Activated CD8-positive, alpha-beta memory T cell treated with anti-CD3 and anti-CD28 coated beads for 48 hours (primary cell): Measurements from ENCODE around the gene HHIP.

ENCODE experiments used
- DNase-seq, 3 experiments: peaks; one replicate each; pipeline ENCODE4 v3.0.0-alpha.2; 2020; ENCODE audit warnings: low read depth in 2 of 3, low spot score in 2 of 3

Gene HHIP

DNA sequence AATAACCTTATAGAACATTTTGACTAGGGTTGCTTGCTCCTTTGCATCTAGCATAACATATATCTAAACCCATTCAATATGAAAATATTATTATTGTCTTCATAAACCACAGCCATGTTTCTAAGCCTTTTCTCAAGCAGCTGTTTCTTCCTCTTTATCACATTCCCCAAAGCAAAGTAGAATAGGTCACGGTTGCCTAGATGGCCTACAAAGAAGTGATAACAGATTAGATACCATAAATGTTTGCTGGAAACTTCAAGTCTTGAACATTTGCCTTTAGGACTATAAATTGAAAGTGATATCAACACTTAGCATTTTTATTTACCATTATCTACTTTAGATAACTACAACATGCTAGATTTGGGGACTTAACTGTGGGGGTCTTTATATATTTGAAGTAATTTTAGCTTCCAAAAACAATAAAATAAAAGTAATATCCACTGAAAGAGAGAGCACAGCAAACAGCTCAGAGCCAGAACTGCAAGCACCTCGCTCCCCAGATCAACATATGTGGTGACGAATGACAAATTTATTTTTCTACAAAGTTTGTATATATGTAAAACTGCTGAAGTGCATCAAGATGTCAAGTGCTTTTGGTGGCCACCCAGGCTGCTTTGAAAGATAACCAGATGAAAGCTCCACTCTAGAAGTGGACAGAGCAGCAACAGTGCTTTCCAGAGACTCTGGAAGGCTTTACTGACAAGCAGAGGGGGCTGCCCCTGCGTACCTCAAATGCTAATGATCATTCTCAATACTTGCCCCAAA, 8.0 kb downstream of the HHIP start:
- DNase-seq: no peak

DNA sequence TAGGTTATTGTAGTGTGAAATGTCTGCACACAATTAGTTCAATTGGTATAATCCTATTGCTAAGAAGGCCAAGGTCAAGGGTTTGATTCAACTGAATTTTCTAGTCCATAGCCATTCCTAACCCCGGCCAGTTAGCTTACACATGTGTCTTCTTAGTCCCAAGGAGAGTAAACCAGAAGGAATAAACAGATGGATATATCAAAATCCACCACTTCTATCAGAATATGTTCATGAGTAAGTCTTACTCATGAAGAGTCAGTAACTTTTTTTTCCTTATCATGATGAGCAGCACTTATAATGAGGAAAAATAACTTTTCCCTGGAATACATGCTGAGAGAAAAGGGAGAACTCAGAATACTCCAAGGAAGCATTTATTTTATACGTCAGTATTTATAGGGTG, 9.5 kb downstream of the HHIP start:
- no peak for DNase-seq

DNA sequence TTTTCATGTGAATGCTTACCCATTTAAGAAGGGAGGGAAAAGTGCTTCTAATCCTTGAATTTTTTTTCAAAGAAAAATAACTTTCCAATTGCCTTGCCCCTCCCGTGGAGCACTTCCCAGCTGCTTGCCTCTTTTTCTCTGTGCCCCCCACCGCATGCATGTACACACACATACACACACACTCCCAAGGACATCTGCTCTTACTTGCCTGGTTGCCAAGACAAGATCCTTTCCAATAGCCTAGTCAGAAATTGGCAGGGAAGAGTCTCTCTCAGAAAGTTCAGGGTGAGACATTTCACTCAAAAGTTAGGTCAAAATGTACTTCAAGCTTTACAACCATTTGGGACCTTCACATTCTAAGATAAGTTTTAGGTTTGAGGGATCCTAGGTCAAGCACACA, 10.9 kb downstream of the HHIP start:
- no peak for DNase-seq

DNA sequence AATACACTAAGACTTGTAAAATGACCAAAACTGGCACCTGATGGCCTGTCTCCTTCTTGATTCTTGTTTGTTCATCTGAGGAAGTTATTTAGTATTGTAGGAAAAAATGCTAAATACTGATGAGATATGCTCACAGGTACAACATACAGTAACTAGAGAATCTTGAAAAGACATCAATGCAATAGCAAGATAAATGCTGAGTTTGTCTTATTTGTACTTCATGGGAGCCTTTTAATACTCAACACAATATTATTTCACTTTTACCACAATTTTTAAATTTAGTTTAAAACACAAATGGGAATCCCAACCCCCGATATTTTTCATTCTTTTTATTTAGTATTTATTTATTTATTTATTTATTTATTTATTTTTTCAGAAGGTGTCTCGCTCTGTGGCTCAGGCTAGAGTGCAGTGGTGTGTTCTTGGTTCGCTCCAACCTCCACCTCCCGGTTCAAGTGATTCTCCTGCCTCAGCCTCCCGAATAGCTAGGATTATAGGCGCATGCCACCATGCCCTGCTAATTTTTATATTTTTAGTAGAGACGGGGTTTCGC, 12.1 kb downstream of the HHIP start:
- DNase-seq: no peak

DNA sequence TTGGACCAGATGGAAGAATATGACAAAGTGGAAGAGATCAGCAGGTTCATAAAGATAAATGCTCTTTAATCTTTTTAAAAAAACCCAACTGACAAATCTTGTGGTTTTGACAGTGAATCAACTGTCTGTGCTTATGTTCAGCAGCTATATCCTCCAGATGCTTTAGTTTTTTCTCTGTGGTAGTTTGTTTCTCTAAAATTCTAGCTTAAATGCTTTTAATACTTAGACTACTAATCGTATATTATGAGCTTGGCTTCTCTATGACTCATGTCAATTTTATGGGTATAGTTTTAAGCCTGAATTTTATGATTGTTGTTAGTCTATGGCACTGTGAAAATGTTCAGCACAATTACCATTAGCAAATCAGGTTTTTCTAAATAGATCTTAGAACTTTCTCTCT, 12.9 kb downstream of the HHIP start:
- DNase-seq: no peak

DNA sequence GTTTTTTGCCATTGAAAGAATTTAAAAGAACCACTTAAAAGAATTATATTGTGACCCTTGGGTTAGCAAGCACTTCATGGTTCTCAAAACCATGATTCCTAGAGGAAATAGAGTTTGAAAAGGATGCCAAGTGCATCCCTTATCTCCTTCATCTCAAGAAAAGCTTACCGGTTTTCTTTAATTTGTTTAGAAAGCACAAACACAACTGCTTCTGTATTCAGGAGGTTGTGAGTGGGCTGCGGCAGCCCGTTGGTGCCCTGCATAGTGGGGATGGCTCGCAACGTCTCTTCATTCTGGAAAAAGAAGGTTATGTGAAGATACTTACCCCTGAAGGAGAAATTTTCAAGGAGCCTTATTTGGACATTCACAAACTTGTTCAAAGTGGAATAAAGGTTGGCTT, 13.5 kb downstream of the HHIP start:
- no peak for DNase-seq

DNA sequence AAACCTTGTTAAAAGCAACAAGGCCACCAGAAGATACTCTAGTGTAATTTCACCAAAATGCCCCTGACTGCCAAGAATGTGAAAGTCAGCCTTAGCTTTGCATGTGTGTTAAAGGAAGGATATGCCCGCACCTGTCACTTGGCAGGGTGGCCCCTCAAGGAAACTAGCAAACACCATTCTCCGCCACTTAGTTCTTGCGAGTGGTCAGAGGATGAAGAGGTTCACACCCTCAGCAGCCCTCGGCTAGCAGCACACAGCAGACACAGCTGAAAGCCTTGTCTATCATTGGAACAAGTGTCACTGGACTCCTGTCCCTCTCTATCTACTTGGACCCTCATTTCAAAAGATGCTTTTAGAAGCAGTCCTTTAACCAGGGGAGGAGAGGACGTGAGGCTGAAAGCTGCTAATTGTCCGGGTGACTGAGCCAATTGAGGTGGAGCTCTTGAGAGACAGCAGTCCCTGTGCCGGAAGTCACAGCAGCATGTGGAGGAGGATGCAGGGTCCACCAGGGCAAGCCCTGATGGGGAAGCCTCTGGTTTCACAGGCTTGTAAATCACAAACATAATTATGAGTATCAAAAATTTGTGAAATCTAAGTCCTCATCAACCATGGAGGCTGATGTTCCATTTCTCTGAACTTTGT, 18.0 kb downstream of the HHIP start:
- DNase-seq: no peak

DNA sequence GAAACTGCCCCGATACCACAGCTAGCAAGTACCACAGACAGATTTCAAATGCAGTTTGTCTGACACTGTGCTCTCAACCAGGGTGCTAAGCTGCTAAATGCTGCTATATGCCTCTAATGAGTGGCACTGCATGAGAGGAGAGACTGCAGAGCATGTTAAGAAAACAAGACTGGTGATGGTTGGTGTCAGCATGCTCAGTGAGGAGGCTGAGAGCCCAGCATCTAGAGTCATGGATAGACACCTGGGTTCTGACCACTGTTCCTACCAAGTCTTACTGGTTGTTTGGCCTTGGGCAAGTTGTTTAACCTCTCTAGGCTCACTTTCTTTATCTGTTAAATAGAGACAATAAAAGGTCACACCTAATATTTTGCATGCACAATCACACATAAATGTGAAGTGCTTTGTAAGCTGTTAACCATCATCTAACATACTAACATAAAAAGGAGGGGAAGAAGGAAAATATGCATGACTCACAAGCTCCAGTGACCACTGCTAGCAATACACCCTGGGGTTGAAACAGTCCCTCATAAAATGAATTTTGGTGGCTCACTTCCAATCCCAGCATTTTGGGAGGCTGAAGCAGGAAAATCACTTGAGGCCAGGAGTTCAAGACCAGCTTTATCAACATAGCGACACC, 20.7 kb downstream of the HHIP start:
- DNase-seq: no peak

DNA sequence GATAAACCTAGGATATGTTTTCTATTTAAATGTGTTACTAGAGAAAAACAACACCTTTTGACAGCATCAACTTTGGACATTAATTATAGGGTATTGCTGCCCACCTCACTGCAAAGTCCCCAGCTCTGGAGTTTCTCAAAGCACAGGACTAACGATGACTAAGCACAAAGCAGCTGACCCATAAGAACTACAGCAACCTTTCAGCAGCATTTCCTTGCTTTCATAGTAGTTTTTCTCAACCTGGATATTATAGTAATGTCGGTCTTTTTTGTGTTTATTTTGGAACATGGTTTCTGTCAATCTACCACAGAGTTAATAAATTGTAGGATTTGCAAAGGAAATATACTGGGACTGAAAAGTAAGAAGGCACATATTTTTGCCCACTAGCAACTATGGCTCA, 21.5 kb downstream of the HHIP start:
- no peak for DNase-seq

DNA sequence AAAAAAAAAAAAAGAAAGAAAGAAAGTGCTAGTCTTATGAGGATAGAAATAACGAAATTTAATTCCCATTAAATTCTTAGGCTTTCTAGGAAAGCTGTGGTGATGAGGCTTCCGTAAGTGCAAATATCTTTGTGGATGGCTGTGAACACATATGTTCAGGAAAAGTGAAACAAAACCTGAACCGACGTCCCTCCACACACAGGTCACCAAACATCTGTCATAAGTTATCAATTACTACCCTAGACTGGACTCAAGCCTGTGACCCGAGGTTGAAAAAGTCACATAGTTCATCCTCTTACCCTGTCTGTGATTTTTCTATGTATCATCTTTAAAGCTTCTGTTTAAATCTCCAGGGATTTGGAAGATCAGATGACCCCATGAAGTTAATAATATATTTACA, 24.8 kb downstream of the HHIP start:
- no peak for DNase-seq

DNA sequence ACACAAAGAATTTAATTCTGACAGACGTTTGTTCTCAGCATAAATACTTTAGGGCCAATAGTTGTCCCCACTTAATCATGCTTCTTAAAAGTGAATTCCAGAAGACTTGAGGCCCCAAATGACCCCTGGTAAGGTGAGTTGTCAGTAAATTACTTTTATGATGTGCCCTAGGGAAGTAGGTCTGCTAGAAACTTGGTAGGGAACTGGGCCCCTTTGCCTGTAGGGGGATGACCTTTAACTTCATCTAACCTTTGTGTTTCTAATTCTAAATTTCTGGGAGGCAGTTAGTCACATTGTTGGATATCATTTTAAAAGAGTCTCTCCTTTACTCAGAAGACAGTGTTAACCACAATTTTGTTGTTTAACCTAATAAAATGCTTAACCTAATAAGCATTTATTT, 28.8 kb downstream of the HHIP start:
- no peak for DNase-seq

DNA sequence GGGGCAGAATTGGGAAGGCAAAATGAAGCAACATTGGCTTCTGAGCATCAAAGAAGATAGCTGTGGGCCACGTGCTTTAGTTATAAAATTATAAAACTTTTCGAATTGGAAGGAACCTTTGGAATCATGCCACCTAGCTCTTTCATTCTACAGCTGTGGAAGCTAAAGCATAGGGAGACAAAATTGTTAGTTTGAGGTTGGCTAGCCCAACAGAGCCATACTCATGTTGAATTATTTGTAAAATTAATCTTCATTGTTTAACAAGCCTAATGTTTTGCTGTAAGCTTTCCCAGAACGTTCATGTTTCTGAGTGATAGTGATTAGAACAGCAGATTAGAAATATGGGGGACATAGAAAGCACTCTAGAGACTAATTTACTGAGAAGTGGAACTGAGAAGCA, 35.9 kb downstream of the HHIP start:
- DNase-seq: no peak

DNA sequence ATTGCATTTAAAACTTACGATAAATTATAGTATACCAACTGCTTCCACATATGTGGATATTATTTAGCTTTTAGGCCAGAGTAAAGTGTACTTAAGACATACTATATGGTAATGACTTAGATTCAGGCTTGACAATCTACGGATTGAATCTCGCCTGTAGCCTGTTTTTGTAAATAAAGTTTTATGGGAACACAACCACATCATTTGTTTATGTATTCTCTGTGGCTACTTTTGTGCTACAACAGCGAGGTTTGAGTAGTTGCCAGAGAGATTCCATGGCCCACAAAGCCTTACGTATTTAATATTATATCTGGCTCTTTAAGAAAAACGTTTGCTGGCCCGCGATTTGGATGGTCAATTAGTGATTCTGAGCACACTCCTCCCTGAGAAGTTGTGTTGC, 37.6 kb downstream of the HHIP start:
- DNase-seq: no peak

DNA sequence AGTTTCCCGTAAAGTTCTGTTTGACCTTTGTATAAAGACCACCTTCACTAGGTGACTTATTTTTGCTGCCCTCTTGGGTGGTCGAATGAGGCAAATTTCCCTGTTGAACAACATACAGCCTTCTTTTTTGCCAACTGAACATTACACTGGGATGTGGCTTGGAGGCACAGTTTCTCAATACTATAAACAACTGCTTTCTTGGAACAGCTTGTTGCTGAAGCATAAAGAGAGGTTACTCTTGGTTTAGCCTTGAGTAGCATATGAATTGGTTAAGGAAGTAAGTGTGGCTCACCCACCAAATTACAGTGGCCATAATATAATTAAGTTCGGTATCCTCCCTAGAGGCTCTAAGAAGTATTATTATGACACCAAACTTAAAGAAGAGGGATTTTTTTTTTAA, 40.0 kb downstream of the HHIP start:
- DNase-seq: no peak

DNA sequence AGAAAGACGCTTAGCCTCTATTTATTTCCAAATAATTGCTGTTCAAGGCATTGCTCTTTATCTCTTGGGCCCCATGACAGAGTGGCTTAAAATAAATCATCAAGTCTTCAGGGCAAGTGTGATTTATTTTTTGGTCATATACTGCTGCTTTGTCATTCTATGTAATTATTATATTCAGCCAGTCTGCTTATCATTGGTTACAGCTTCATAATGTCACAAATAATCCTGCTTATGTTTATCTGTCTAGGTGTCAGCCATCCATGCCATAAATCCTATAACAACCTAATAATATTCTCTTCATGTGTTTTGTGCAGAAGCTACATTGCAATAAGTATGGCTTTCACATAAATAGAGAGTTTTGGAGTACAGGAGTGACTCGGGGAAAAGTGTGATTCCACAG, 41.0 kb downstream of the HHIP start:
- no peak for DNase-seq

DNA sequence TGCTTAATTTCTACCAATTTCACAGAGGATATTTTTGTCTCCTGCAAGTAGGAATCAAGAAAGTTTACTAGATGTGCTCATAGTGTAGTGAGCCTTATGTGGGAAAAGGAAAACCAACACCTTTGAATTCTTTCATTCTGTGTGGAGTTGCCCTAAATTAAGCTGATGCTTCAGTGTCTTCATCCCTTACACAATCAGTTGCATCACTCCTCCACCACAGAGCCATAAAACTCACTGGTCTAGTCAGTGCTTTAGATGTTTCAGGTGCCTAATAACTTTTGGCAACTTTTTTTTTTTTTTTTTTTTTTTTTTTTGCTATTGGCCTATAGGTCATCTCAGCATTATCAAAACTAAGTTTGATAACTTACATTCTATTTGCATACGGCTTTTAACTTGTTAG, 41.5 kb downstream of the HHIP start:
- no peak for DNase-seq

DNA sequence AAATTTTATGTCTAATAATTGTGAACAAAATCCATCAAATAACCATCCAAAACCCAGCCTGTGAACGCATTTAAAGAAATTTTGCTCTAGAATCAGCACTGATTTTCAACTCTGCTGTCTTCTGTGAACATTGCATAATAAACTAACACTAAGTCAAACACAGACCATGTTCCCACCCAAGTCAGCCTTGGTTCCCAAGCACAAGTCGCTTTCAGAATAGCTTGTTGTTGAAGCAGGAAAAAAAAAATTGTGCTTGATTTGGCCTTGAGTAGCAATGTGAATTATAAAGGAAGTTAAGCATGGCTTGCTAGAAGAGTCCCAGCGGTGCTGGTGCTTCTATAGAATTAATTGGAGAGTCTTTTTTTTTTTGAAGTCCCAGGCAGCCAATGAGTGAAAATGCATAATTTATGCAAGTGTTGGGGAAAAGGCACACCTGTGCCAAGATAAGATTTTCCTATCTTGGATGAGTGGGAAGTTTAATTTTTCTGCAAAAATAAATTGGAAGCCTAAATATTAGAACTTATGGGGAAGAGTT, 42.1 kb downstream of the HHIP start:
- DNase-seq: no peak

DNA sequence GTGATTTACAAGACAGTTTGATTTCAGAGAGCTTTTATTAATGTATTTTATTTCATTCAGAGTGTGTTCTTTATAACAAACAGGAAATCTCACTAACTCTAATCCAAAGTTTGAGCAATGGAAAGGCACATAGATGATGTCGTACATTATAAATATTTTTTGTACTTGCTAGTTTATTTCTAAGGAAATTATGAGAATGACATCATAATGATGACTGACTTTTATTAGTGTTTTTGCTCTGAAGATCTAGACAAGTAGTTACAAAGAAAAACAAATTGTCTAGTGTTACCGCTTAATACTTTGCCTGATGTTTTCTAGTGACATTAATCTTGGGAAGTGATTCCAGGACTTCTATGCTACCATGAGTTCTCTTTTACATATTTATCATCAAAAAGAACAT, 43.2 kb downstream of the HHIP start:
- no peak for DNase-seq

DNA sequence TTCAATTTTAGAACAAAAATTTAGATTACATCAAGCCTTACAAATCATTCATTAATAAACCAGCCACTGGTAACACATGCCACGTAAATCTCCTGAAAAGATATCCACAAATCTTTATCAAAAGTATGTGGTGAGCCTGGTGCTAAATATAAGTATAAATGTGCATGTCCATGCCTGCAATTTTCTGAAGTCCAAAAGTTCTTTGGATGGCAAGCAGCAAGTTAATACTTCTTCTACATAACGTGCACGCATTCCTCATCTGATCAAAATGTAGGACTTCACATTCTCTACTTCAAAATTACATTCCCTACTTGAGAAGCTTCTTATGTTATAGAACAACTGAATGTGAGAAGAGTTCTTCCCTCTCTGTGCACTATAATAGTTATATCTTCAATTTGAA, 49.8 kb downstream of the HHIP start:
- no peak for DNase-seq

DNA sequence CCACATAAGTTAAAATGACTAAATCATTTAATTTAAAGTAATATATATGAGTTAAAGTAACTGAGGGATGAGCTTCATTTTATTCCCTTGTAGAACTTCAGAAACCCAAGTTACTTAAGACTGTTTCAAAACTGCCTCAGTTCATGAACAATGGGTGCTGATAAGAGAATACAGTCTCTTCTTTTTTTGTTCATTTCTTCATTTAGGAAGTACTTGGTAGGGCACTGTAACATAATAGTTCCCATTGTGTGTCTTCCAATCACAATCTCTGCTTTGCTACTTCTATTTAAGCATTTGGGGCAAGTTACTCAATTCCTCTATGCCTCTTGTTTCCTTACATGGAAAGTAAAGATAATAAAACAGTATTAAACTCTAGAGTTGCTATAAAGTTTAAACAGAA, 50.4 kb downstream of the HHIP start:
- no peak for DNase-seq

DNA sequence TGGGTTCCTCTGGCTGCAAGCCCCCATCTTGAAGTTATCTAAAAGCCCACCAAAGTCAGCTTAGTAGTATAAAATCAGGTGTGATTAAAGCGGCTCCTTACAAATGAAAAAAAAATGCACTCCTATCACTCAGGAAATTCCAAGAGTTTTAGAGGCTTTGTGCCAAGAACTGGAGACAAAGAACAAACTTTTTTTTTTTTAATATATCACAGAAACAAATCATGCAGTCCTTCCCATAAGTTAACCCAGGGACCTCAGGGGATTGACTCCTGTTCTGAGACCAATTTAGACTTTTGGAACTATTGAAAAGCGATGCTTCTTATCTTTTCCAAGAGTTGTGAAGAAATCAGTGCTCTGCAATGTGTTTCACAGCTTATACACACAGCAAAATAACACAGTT, 53.6 kb downstream of the HHIP start:
- DNase-seq: no peak

DNA sequence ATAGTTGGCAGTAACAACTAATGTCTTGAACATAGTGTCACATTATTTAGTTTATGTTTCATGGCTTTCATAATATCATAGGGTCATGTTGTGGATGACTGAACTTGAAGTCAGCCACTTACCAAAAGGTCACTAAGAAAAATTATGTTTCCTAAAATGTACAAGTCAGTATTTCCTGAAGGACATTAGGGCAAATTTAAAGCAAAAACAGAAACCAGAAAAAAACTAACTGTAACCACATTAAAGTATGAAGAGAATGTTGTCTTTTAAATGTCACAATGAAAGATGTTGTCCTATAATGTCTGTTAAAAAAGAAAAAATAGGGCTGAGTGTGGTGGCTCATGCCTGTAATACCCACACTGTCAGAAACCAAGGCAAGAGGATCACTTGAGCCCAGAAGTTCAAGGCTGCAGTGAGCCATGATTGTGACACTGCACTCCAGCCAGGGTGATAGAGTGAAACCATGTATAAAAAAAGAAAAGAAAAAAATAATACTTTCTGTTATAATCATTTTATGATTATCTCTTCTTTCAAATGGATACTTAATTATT, 55.8 kb downstream of the HHIP start:
- no peak for DNase-seq
